ENCODE results near the gene SH2D4B.

Gene SH2D4B

DNA sequence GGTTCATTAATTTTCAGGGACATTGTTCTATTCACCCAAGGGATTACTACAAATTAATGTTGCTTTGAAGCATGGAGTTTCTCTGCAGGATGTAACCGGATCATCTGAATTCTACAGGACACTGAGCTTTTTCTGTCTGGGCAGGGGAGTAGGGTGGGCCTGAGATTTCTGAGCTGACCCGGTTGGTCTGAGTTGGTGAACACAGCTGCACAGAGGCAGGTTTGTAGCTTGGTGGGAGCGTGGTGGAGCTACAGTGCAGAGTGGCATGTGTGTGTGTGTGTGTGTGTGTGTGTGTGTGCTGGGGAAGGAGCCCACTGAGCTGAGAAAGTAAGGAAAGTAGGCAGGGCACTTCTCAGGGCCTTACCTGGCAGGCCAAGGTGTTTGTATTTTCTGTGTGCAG, 62.6 kb downstream of the SH2D4B start:
- H3K27me3 ChIP-seq (ENCODE audit: control insufficient read depth, insufficient read depth, low read length): no peaks in the 10 kb centered on the region
- H2AFZ ChIP-seq: no peak overlapping the region
- H3K4me1 ChIP-seq: no peaks in the 10 kb centered on the region
- no peaks in the 10 kb centered on the region for H3K9me3 ChIP-seq (ENCODE audit: control insufficient read depth, low read length)
- H3K4me2 ChIP-seq (ENCODE audit: low read length): no peak overlapping the region
- TF ChIP-seq, protein P1, sequence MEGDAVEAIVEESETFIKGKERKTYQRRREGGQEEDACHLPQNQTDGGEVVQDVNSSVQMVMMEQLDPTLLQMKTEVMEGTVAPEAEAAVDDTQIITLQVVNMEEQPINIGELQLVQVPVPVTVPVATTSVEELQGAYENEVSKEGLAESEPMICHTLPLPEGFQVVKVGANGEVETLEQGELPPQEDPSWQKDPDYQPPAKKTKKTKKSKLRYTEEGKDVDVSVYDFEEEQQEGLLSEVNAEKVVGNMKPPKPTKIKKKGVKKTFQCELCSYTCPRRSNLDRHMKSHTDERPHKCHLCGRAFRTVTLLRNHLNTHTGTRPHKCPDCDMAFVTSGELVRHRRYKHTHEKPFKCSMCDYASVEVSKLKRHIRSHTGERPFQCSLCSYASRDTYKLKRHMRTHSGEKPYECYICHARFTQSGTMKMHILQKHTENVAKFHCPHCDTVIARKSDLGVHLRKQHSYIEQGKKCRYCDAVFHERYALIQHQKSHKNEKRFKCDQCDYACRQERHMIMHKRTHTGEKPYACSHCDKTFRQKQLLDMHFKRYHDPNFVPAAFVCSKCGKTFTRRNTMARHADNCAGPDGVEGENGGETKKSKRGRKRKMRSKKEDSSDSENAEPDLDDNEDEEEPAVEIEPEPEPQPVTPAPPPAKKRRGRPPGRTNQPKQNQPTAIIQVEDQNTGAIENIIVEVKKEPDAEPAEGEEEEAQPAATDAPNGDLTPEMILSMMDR (IDR thresholded peaks at IDR 0.05): no peak
- H3K79me2 ChIP-seq: no peaks in the 10 kb centered on the region
- H3K9ac ChIP-seq: no peak overlapping the region
- no peaks in the 10 kb centered on the region for H3K36me3 ChIP-seq (ENCODE audit: control insufficient read depth, insufficient read depth, low read length)
- no peak overlapping the region for H3K27ac ChIP-seq
- no peak overlapping the region for H3K4me3 ChIP-seq (ENCODE audit: low read depth, low read length)

DNA sequence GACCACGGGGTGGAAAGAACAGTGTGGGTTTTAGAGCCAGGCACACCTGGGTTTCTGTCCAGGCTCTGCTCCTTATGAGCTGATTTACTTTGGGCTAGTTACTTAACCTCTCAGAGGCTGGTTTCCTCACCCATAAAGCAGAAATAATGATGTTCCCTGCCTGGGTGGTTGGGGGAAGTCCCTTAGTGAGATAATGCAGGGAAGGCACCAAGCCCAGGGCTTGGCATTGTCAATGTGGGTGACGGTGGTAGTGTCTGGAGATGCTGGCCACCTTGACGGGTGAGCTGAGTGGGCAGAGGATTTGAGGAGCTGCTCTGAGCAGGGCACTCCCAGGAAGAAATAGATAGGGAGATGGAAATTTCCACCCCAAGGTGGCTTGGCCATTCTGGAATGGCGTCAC, 65.2 kb downstream of the SH2D4B start:
- Histone ChIP-seq H3K9me3 (ENCODE audit: control insufficient read depth, low read length) (no peaks in the 10 kb centered on the region), H3K27ac (no peak overlapping the region), H3K27me3 (ENCODE audit: control insufficient read depth, insufficient read depth, low read length) (peaks cover 5% of the 10 kb centered on the region), H3K36me3 (ENCODE audit: control insufficient read depth, insufficient read depth, low read length) (no peaks in the 10 kb centered on the region), H3K4me2 (ENCODE audit: low read length) (no peak overlapping the region), H3K79me2 (no peaks in the 10 kb centered on the region), H3K4me3 (ENCODE audit: low read depth, low read length) (no peak overlapping the region), H2AFZ (no peak overlapping the region), H3K9ac (no peak overlapping the region), H3K4me1 (no peaks in the 10 kb centered on the region)
- TF ChIP-seq, protein P1 (IDR thresholded peaks at IDR 0.05): no peak

DNA sequence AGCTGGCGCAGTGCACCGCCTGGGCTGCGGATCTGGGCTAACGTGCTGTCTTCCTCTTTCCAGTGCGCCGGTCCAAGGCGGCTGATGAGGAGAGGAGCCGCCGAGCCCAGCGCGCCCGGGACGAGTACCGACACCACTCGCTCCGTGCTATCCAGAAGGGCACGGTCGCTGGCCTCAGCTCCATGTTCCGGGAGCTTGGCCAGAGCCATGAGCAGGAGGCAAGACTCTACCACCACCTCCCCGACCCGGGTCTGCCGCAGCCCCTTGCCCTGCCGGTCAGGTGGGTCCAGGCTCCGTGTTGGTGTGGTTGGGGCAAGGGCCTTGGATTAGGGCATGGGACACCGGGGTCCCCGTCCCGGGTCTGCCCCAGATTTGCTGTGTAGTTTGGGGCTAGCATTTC, 65.8 kb downstream of the SH2D4B start:
- no peak overlapping the region for H3K4me2 ChIP-seq (ENCODE audit: low read length)
- no peak overlapping the region for H3K4me3 ChIP-seq (ENCODE audit: low read depth, low read length)
- TF ChIP-seq, protein P1 (IDR thresholded peaks at IDR 0.05): no peak
- H3K9me3 ChIP-seq (ENCODE audit: control insufficient read depth, low read length): no peaks in the 10 kb centered on the region
- H3K36me3 ChIP-seq (ENCODE audit: control insufficient read depth, insufficient read depth, low read length): no peaks in the 10 kb centered on the region
- no peak overlapping the region for H3K27ac ChIP-seq
- no peaks in the 10 kb centered on the region for H3K79me2 ChIP-seq
- peaks cover 5% of the 10 kb centered on the region for H3K27me3 ChIP-seq (ENCODE audit: control insufficient read depth, insufficient read depth, low read length)
- no peak overlapping the region for H2AFZ ChIP-seq
- H3K9ac ChIP-seq: no peak overlapping the region
- H3K4me1 ChIP-seq: no peaks in the 10 kb centered on the region

DNA sequence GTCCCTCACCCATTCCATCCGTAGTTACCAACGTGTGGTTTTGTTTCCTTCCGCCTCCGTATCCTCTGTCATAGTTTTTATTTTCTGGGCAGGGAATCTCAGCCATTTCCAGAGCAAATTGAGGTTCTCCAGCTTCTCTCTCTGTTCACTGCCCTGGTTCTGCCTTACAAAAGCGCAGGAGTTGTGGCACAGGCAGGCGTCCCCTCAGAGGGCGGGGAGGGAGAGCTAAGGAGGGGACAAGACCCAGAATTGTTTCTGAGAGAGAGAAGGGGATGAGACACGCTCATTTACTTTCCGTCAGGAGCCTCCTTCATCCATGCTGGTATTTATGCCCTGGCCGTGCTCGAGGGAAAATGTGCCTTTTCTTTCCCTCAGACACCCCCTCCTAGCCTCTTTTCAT, 71.0 kb downstream of the SH2D4B start:
- H3K27me3 ChIP-seq (ENCODE audit: control insufficient read depth, insufficient read depth, low read length): peaks cover 5% of the 10 kb centered on the region
- no peaks in the 10 kb centered on the region for H3K36me3 ChIP-seq (ENCODE audit: control insufficient read depth, insufficient read depth, low read length)
- H3K27ac ChIP-seq: no peak overlapping the region
- H2AFZ ChIP-seq: no peak overlapping the region
- no peak overlapping the region for H3K4me2 ChIP-seq (ENCODE audit: low read length)
- H3K4me1 ChIP-seq: no peaks in the 10 kb centered on the region
- no peak overlapping the region for H3K9ac ChIP-seq
- no peaks in the 10 kb centered on the region for H3K9me3 ChIP-seq (ENCODE audit: control insufficient read depth, low read length)
- TF ChIP-seq, protein P1 (IDR thresholded peaks at IDR 0.05): no peak
- no peak overlapping the region for H3K4me3 ChIP-seq (ENCODE audit: low read depth, low read length)
- no peaks in the 10 kb centered on the region for H3K79me2 ChIP-seq

DNA sequence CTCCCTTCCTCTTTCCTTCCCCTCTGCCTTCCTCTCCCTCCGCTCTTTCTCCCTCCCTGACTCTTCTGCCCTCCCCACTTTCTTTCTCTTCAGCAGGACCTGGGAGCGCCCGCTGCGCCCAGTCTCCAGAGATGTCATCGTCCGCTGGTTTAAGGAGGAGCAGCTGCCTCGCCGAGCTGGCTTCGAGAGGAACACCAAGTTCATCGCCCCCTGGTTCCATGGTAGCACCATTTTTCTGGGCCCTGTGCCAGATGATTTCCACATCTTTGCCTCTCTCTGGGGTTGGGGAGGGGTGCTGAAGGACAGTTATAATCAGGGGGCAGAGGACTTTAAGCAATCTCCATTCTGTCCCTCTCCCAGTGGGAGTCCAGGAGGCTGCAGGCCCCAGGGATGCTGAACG, 71.6 kb downstream of the SH2D4B start:
- TF ChIP-seq, protein P1 (IDR thresholded peaks at IDR 0.05): no peak
- peaks cover 5% of the 10 kb centered on the region for H3K27me3 ChIP-seq (ENCODE audit: control insufficient read depth, insufficient read depth, low read length)
- no peaks in the 10 kb centered on the region for H3K9me3 ChIP-seq (ENCODE audit: control insufficient read depth, low read length)
- no peak overlapping the region for H3K4me2 ChIP-seq (ENCODE audit: low read length)
- H3K4me3 ChIP-seq (ENCODE audit: low read depth, low read length): no peak overlapping the region
- H3K27ac ChIP-seq: no peak overlapping the region
- no peak overlapping the region for H2AFZ ChIP-seq
- no peak overlapping the region for H3K9ac ChIP-seq
- H3K36me3 ChIP-seq (ENCODE audit: control insufficient read depth, insufficient read depth, low read length): no peaks in the 10 kb centered on the region
- H3K4me1 ChIP-seq: no peaks in the 10 kb centered on the region
- no peaks in the 10 kb centered on the region for H3K79me2 ChIP-seq
